NCI-H1105 treated with DMSO at 0.1 percent for 48 hours (cell line): ENCODE measurements around the gene SLCO3A1.
"Not testable (repeated sequence)": the region's sequence is repeated elsewhere in the genome, so short reads cannot be mapped to it uniquely, and the experiment has no call there.

Experiments used
- DNase-seq: peaks from one replicate; lab custom pipeline; 2025; lab: John Stamatoyannopoulos, UW

Gene SLCO3A1

DNA sequence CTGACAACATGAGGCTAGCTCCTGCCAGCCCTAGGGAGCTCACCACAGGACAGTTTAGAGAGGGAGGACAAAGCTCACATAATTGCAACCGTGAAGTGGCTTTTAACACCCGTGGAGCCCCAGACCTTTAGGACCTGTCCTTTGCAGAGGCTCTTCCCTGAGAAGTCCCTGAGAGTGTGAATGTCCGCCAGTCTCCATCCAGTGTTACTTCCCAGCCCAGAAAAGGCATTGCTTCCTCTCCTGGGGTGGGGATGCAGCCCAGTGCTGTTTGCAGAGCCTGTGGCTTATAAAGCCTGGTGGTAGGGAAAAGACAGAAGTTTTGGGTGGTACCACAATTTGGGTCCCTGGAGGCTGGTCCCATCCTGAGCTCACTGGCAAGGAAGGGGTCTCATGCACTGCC is 182.0 kb downstream of the SLCO3A1 start:
- no peak for DNase-seq

DNA sequence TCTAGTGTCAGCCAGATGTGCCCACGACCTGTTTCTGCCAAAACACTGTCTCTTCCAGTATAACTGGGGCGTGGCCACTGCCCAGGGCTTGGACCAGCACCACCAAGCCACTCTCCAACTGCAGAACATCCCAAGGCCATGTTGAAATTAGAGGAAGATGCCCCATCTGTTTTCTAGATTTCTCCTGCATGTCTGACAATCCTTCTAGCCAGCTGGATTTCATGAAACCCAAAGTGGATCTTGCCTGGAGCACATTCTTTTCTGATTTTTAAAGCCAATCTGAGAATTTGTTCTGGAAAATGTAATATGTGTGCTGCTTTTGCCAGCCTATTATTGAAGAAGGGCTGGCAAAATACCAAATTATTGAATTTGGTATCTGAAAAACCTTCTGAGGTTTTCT is 182.5 kb downstream of the SLCO3A1 start:
- DNase-seq, result no peak

DNA sequence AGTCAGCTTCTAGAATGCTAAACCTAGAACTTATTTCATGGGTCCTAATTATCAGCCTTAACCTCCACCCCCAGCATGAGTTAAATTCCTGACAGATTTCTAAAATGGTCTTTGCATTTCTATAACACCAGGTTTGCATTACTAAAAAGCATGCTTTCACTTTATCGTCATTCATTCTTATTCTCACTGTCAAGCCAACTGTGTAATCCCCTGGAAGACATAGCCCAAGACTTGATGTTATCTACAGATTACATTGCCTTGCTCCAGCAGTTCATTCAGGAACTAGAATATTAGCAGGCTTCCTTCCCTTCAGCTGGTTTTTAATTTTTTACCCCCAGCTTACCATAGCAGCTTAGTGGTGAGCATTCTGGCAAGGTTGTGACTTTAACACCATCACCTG is 184.0 kb downstream of the SLCO3A1 start:
- DNase-seq, result no peak

DNA sequence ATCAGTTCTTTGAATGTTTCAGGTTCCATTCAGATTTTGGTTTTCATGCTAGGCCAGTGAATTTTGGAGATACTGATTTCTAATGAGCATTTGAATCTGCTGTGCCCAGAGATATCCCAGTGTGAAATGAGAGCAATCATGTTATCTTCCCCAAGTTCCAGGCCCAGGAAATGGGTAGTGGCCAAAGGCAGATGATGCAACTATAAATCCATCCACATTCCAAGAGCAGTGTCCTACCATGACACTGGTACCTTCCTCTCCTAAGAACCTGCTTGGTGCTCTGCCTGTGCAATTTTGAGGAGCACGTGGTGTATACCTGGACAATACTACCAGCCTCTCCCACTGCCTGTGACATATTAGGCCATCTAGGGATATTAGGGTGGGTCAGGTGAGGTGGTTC is 186.8 kb downstream of the SLCO3A1 start:
- DNase-seq, result no peak

DNA sequence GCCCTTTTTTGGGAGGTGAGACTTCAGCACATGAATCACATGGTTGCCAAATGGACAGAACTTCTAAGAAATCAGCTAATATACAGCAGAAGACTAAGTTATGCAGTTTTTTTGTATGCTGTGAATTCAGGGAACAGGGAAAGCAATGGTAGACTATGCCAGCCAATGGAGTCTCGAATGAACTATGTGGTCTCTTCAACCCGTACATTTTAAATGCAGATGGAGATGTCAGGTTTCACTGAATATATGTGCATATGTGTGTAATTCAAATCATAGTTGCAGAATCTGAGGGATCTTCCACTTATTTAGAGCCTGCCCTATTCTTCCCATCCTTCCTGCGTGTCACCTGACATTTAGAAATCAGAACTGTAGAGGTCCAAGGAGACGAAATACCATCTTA is 187.9 kb downstream of the SLCO3A1 start:
- DNase-seq, result no peak

DNA sequence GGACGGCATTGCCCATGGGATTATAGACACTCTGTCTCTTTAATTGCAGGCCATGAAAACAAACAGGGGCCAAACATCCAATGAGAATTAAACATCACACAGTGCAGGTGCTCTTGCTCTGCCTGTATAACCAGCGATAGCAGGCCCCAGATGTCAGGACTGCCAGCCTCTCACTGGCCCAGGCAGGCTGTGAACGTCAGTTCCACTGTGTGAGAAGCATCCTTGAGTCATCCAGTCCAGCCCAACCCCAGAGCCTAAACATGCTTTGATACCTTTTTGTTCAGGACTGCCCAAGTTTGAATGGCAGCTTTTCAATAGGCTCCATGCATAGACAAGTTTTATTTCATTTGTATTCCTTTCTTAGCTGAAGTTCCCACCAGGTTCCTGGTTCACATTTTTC is 189.8 kb downstream of the SLCO3A1 start:
- no peak for DNase-seq

DNA sequence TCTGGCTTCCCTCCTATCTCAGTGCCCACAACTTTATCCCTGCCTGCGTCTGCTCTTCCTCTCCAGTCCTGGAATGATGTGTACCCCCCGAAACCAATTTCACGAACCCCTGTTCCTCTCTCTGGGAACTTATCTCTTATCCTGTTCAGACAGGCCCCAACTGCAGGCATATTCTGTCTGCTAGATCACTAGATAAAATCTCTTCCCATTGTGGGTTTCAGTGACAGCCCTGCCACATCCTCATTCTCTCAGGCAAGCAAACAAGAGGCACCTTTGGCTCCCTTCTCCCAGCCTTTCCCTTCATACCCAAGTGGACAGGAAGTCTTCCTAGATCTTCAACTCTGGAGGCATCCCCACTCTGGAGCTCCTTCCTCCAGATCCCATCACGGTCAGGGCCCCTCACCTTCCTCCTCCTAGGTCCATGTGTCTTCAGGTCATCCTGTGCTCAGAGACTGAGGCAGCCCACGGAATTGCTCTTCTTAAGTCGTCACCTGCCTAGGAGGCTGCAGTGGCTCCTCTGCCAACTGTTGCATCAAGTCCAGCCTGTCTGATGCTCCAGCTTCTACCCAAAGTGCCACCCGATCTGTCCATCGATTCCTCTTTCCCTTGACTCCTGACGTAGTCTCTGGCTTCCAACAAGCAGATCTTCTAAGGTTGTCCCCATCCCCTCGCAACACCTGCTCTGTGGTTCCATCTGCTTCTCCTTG is 190.8 kb downstream of the SLCO3A1 start:
- DNase-seq, result no peak

DNA sequence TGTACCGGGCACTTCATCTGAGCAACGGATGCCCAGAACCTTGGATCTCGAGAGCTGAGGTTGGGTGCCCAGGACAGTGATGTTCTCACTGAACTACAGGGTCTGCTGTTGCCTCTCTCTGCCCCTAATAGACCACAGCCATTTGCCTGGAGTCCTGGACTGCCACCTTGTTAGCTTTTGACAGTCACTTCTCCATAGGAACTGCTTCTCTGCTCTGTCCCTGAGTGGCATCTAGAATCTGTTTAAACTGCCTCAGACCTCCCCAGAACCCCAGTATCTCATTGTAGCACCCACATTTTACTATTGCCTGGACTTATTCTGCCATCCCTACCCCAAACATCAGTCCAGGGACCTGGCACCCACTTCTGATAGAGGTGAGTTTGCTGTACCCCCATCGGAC is 194.4 kb downstream of the SLCO3A1 start:
- DNase-seq, result no peak

DNA sequence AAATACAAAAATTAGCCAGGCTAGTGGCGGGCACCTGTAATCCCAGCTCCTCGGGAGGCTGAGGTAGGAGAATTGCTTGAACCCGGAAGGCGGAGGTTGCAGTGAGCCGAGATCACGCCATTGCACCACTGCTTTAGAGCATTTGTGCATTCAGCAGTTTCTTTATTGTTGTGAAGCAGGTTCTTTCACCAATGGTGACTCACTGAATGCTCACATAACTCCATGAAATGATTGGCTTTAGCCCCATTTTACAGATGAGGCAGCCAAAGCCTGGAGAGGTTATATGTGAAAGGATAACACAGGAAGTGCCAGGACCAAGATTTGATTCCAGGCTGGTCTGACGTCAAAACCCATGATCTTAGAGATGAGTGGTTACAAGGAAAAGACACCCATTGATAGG is 195.2 kb downstream of the SLCO3A1 start:
- DNase-seq, result no peak

DNA sequence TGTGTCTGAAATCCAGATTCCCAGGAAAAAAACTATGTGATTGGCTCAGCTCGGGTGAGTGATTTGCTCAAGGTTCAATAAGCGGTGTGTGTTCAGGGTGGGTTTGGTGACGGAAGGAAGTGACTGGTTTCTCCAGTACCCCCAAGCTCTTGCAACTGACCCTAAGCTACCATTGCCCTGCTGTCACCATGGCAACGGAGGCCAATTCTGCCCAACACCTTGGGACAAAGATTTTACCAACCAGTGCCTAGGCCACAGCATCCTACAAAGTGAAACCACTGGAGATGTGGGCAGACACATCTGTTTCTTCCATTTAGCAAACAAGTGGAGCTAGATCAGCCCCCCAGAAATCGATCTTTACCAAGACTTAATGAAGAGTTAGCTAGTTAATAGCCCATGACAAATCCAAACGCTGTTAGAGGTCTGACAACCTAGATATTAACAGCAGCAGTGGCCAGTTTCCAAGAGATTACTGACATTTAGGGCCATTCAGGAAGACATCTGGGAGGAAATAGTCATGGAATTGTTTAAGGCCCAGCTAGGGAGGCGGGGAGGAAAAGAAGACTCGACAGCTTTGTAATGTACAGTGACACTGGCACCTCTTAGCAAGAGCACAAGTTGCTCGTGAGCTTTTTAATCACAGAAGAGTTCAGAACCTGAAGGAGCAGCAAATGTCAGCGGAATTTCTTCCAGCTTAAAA is 195.9 kb downstream of the SLCO3A1 start:
- no peak for DNase-seq

DNA sequence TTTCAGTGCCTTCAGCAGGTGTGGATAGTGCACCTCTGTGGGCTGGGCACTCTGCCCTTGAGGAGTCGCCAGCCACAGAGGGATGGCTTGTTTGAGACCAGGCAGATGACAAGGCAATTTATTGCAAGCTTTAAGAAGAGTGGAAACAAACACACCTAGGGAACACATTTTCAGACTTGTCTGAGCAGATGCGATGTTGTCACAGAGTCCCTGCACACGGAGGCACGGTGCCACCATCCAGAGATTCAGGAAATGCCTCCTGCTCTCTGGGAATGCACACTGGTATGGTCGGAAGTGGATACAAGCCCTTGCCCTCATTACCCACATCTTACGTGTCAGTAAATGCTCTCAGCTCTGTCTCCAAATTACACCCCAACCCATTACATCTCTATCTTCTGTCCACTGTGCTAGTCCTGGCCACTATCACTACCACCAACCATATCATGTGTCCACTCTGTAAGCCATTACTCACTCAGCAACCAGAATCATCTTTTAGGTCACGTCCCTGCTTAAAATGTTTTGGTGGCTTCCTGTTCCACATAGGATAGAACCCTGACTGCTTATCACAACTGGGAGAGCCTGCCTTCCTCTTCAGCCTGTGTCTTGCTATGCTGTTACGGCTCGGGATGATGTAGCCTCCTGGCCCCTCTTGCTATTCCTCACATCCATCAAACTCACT is 196.9 kb downstream of the SLCO3A1 start:
- DNase-seq, result no peak

DNA sequence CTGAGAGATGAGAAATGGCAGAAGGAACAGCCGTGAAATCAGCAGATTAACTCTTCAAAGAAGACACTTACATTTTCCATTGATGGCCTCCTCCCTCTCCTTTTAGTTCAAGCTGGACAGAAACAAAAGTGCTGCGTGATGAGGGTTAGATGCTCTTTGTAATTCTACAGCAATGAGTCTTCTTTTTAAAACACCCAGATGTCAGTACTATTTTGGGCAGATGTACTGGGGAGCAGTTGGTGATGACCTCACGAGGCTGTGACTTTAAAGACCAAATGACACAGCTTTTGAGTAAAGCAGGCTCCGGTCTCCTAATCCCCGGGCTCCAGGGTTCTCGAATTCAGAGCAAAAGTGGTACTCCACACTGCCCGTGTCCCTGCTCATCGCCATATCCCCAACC is 198.2 kb downstream of the SLCO3A1 start:
- no peak for DNase-seq

DNA sequence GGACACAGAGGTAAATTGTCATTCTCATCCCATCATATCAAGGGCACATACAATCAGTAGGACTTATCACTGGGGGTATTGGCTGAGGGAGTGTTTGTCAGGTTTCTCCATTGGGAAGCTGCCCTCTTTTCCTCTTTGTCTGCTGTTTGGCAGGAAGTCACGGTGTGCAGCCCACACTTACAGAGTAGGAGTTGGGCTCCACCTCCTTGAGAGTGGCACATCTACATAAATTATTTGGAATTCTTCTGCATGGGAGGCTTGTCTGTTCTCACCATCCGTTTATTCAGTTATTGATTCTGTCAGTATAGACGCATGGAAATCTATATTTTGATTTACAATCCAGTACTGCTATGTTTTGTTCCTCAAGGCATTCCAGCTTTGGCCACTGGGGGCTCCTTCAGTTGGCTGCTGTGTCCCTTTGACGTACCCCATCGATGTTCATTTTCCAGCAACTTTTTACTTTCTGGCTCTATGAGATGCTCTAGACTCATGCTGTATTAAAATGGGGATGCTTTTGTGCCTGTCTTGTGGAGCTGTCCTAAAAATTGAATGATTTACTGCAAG is 200.3 kb downstream of the SLCO3A1 start:
- DNase-seq, result no peak

DNA sequence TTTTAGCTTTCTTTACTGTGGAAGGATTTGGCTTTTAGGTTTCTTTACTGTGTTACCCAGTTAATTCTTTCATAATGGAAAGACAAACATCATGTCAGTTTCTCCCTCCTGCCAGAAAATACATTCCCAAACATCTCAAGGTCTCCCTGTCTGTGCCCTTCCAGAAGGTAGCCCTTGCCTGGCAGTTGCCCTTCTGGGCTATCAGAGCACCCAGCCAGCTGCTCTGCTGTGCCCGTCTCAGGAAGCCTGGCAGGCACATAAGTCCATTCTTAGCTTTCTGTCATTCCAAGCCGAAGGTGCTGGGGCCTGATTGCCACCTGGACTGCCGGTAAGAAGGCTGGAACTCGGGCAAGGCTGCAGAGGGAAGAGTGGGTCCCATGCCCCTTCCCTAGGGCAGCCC is 203.4 kb downstream of the SLCO3A1 start:
- no peak for DNase-seq

DNA sequence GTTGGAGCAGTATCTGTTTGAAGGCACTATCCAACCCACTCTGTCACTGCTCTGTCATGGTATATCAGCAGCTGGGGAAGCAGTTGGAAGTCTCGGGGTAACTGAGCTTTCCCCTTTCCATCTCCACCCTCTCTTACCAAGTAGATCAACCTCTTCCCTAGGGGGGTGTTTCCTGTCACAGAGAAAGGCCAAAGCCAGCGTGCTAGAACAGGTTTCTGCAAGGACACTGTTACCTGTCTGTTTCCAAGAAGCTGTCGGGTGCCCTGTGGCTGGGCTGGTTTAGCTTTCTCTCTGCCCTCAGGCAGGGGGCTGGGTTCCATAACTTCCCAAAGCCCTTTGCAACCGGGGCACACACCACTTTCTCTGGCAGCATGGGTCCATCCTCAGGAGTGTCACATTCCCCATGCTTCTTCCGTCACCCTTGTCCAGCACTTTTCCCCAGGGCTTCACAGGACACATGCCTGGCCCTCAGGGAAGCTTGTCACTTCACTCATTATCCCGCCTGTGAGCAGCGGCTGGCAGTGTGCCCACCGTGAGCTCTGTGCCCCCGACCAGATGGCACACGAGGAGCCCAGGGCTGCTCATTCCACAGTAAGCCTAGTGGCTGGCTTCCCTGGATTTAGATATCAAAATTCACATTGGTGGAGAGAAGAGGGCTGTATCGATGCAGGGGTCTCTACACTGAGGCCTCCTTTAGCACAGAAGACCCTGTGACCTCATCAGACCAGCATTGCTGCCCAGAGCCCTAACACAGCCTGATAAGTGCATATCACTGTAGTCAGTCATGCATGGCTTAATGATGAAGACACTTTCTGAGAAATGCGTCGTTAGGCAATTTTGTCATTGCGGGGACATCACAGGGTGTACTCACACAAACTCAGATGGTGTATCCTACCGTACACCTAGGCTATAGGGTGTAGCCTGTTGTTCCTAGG is 205.8 kb downstream of the SLCO3A1 start:
- no peak for DNase-seq

DNA sequence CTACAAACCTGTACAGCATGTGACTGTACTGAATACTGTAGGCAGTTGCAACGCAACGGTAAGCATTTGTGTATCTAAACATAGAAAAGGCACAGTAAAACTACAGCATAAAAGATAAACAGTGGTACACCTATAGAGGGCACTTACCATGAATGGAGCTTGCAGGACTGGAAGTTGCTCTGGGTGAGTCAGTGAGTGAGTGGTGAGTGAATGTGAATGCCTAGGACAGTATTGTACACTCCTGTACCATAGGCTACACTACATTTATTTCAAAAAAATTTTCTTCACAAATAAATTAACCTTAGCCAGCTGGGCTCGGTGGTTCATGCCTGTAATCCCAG is 206.4 kb downstream of the SLCO3A1 start:
- DNase-seq, result not testable (repeated sequence)

DNA sequence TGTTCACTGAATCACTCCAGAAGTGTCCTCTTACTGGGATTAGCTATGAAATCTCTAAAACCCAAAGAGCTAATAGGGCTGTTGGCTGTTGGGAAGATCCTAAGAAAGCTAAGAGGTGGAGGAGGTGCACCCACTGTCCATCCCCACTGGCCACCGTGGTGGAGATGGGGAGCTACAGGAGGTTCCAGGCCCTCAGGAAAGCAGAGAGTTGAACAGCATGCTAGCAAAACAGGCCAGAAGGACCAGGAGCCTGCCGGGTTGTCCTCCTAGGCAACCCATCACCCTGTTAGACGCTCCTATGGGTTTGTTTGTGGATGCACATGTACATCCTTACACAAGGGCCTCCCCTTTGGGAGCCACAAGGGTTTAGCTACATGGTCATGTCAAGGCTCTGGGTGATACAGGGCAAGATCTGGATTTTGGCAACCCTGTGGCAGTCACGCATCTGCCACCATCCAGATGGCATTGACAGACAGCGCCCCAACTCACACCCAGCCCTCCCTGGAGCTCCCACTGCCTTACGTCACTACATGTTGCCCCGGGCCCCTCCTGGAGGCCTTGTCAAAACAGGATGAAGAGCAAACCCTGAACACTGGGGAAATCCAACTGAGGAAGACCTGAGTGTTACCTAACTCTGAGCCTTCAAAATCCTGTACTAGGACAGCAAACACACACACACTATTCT is 208.1 kb downstream of the SLCO3A1 start:
- DNase-seq, result no peak

DNA sequence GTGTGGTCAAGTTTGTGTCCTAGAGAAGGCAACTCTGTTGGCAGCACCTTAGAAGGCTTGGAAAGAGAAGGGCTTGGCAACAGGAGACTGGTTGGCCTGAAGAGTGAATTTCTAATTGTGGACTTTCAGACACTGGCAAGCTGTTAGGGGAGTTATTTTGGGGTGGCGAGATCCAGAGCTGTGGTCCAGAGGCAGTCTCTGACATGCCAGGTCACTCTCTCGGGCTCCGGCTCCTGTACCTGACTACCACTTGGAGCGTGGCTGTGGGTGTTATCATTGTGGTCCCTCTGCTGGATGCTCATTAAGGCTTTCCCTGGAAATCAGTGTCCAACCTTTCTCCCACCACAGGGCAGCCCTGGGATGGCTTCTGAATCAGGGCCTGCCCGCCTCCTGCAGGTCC is 209.0 kb downstream of the SLCO3A1 start:
- DNase-seq, result no peak

DNA sequence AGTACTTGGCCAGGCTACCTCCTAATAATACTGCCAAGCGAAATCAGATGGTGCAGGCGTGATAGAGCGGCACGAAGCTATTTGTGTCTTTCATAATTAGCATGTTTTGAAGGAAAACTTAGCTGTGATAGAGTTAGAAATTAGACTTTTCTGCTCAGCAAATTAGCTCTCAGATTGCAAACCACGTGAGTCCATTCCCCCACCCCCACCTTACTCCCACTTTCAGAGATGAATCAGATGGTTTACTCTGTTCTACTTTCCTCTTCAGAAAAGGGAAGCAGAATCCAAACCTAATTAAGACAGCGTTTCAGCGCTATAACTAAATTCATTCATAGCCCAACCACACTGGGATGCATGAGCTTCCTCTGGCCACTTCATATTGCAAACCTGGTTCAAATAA is 214.6 kb downstream of the SLCO3A1 start:
- DNase-seq, result no peak

DNA sequence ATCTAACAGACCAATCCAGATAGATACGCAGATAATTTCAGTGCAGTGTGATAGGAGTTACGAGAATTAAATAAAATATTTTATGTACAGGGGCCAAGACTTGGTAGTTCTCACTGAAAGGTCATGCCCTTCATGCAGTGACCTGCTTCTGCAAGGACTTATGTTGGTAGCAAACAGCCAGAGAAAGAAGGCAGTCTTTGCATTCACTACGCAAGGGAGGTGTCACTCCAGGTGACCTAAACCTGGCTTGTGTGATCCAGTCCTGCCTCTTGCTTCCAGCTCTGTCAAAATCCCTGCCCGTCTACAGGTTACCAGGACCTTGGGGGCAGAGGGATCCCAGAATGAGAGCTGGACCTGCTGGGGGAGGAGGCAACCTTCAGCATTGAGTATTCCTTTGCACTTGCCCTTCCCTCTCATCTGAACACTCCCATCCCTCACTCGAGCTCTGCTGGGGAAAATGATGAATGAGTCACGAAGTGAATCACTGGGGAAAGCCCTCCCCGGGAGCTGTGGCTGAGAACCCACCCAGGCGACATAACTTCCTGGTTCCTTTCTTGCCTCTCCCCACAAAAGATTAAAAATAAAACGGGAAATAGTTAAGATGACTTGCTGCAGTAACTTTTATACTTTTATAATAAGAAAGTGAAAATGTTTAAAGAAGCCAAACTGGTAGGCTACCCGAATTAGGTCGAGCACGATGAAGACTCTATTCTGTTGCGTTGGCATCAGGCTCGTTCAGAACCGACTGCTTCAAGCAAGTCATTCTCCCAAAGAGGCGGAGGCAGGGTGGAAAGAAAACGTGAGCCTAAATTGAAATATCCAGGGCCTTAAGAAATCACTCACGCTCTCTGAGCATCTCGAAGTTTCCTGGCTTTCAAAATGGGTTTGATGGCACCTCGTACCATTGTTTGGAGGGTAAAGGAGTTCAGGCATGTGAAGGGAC is 216.1 kb downstream of the SLCO3A1 start:
- DNase-seq, result no peak
